GM18867 (cell line): ENCODE measurements around the gene LCLAT1.

Source experiments
- ATAC-seq: cut with Tn5 transposase; IDR thresholded peaks from one replicate; pipeline ENCODE4 v1.9.1; 2021; ENCODE audit warnings: mild to moderate bottlenecking, moderate library complexity; ENCODE audit not compliant: unreplicated experiment

LCLAT1 gene

GRCh38 chr2:30447149-30448045 is at the start of gene LCLAT1:
Gene LCLAT1, plus strand, starts transcription at chr2:30447246. Its CDS starts 78,345 bp downstream, at chr2:30525591.
- ATAC-seq: peak; percentile 97

GRCh38 chr2:30398084-30398873 is 48.8 kb upstream of the LCLAT1 start:
- ATAC-seq: no peak

- ATAC-seq: no peak
Observed at GRCh38 chr2:30400151-30400954, 46.7 kb upstream of the LCLAT1 start.

GRCh38 chr2:30402441-30403182 is 44.4 kb upstream of the LCLAT1 start:
- ATAC-seq: no peak

- no peak for ATAC-seq
Observed at GRCh38 chr2:30403592-30404312, 43.3 kb upstream of the LCLAT1 start.

GRCh38 chr2:30404319-30405259 is 42.5 kb upstream of the LCLAT1 start:
- no peak for ATAC-seq

GRCh38 chr2:30405260-30405605 is 41.8 kb upstream of the LCLAT1 start:
- ATAC-seq: no peak

GRCh38 chr2:30406853-30407252 is 40.2 kb upstream of the LCLAT1 start:
- no peak for ATAC-seq

GRCh38 chr2:30408961-30409387 is 38.1 kb upstream of the LCLAT1 start:
- no peak for ATAC-seq

GRCh38 chr2:30410217-30410616 is 36.8 kb upstream of the LCLAT1 start:
- no peak for ATAC-seq

GRCh38 chr2:30412047-30412683 is 34.9 kb upstream of the LCLAT1 start:
- ATAC-seq: no peak

GRCh38 chr2:30412684-30413570 is 34.1 kb upstream of the LCLAT1 start:
- ATAC-seq: no peak

- no peak for ATAC-seq
Observed at GRCh38 chr2:30414961-30415360, 32.1 kb upstream of the LCLAT1 start.

- no peak for ATAC-seq
Observed at GRCh38 chr2:30417253-30417652, 29.8 kb upstream of the LCLAT1 start.

- no peak for ATAC-seq
Observed at GRCh38 chr2:30421026-30421603, 25.9 kb upstream of the LCLAT1 start.

GRCh38 chr2:30421604-30422443 is 25.2 kb upstream of the LCLAT1 start:
- peak; percentile 50 for ATAC-seq
